Neural crest cell (in vitro differentiated cells): ENCODE data around the gene TPRG1. TPM values are rescaled to one million over a fixed set of nuclear protein-coding genes. Genes with fewer than 3 reads are reported as not detected.

Source experiments
- DNase-seq: peaks from one replicate; pipeline ENCODE4 v3.0.0; 2021; ENCODE audit warnings: low read depth, mixed read lengths, low spot score
- H3K27ac Mint-ChIP-seq: one replicate; pipeline ENCODE4 v1.8.0; 2021; ENCODE audit warnings: mild to moderate bottlenecking, mixed read lengths; ENCODE audit not compliant: unreplicated experiment
- H3K27me3 Mint-ChIP-seq: 2 replicates; pipeline ENCODE4 v1.8.0; 2021; ENCODE audit warnings: low read depth, mild to moderate bottlenecking, mixed read lengths
- H3K36me3 Mint-ChIP-seq: 2 replicates; pipeline ENCODE4 v1.8.0; 2021; ENCODE audit warnings: low read depth, mild to moderate bottlenecking, mixed read lengths
- H3K4me1 Mint-ChIP-seq: 2 replicates; pipeline ENCODE4 v1.8.0; 2021; ENCODE audit warnings: mixed read lengths
- H3K4me3 Mint-ChIP-seq: one replicate; pipeline ENCODE4 v1.8.0; 2021; ENCODE audit warnings: mild to moderate bottlenecking, mixed read lengths
- H3K9me3 Mint-ChIP-seq: 2 replicates; pipeline ENCODE4 v1.8.0; 2021; ENCODE audit warnings: mixed read lengths
- total RNA-seq: library from RNA; stranded (reverse); gene quantifications from 2 replicates; pipeline ENCODE4 v1.2.1, GENCODE V29; 2021
- TF ChIP-seq, protein P1 (sequence below): fragments of 200-600 bp; sonication (generic); conservative IDR thresholded peaks from 2 replicates; pipeline ENCODE4 v1.5.0; 2021; ENCODE audit warnings: antibody characterized with exemption, mild to moderate bottlenecking

The TPRG1 gene
- total RNA-seq, 1 donor from 2014 or later, result 0.91 TPM

DNA sequence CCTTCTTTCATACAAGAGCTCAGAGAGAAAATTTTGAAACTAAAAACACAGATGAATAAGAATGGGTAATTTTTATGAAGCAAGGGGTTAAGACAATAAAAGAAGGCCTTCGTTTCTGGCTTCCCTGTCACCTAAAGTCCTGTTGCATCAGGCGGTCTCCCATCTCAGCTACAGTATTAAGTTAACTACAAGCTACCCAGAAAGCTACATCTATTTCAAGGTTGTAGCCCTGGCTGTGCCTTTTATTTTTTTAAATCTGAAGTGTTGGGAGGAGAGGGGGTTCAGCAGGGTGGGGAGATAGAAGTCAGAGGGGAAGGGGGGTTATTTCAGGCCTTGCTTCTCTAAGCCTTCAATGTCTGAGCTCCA is 183.3 kb downstream of the TPRG1 start:
- no peak for DNase-seq
- peaks cover 5% of the 10 kb centered on the region for H3K4me1 Mint-ChIP-seq
- H3K36me3 Mint-ChIP-seq, result no peaks in the 10 kb centered on the region
- H3K9me3 Mint-ChIP-seq, result peaks cover 3% of the 10 kb centered on the region
- no peak overlapping the region for H3K4me3 Mint-ChIP-seq
- H3K27me3 Mint-ChIP-seq, result no peaks in the 10 kb centered on the region
- TF ChIP-seq, protein P1, sequence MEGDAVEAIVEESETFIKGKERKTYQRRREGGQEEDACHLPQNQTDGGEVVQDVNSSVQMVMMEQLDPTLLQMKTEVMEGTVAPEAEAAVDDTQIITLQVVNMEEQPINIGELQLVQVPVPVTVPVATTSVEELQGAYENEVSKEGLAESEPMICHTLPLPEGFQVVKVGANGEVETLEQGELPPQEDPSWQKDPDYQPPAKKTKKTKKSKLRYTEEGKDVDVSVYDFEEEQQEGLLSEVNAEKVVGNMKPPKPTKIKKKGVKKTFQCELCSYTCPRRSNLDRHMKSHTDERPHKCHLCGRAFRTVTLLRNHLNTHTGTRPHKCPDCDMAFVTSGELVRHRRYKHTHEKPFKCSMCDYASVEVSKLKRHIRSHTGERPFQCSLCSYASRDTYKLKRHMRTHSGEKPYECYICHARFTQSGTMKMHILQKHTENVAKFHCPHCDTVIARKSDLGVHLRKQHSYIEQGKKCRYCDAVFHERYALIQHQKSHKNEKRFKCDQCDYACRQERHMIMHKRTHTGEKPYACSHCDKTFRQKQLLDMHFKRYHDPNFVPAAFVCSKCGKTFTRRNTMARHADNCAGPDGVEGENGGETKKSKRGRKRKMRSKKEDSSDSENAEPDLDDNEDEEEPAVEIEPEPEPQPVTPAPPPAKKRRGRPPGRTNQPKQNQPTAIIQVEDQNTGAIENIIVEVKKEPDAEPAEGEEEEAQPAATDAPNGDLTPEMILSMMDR, result no peak
- no peak overlapping the region for H3K27ac Mint-ChIP-seq

DNA sequence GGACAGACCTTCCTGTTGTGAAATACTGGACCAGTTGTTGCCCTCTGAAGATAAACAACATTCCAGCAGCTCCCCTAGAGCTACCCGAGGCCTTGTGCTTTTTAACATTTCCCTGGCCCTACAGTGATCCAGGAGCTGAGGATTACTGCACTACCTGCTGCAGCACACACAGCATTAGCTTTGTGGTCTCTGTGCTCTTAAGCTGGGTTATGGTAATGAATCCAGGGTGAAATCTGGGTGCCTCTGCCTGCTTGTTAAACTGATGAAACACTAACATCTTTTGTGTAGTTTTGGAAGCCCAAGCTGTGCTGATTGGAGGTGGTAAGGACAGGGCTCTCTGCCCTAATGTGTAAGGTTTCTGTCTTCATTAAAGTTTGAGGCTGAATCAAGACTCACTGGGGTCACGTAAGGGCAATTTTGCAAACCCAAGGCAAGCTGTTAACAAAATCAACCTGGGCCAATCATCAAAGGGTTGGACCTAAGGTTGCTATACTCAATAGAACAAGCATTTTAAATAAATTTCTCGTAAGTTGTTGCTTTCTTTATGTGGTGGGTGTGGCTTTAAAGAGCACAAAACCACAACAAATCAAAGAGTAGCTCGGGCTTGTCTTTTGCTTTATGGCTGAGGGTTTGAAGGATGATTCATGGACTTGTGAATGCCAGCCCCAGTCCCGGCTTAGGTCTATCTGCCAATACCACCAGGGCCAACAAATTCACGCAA is 183.9 kb downstream of the TPRG1 start:
- TF ChIP-seq, protein P1, result no peak
- H3K36me3 Mint-ChIP-seq, result no peaks in the 10 kb centered on the region
- H3K4me1 Mint-ChIP-seq, result peaks cover 5% of the 10 kb centered on the region
- H3K27ac Mint-ChIP-seq, result peak overlapping the region; percentile 89
- no peaks in the 10 kb centered on the region for H3K27me3 Mint-ChIP-seq
- H3K9me3 Mint-ChIP-seq, result peaks cover 3% of the 10 kb centered on the region
- no peak overlapping the region for H3K4me3 Mint-ChIP-seq
- no peak for DNase-seq

DNA sequence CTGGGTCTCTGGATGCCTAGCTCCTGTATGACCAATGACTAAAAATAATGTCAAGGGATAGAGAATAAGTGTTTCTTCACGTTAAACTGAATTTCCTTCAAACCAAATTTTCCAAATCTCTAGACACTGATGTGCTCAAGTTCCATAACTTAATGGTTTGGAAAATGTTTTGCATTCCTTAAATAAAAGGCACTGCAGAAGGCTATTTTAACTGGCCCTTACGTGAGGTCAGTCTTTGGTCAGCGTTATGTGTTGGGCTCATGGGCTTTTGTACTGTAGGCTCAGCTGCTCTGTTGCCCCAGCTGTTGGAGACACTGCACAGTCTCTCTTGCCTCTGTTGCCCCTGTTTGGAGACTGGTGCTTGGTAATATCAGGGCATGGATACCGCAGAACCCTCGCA is 188.5 kb downstream of the TPRG1 start:
- no peaks in the 10 kb centered on the region for H3K36me3 Mint-ChIP-seq
- H3K27ac Mint-ChIP-seq, result no peak overlapping the region
- H3K4me1 Mint-ChIP-seq, result peaks cover 5% of the 10 kb centered on the region
- DNase-seq, result no peak
- H3K9me3 Mint-ChIP-seq, result no peaks in the 10 kb centered on the region
- TF ChIP-seq, protein P1, result no peak
- H3K4me3 Mint-ChIP-seq, result no peak overlapping the region
- no peaks in the 10 kb centered on the region for H3K27me3 Mint-ChIP-seq

DNA sequence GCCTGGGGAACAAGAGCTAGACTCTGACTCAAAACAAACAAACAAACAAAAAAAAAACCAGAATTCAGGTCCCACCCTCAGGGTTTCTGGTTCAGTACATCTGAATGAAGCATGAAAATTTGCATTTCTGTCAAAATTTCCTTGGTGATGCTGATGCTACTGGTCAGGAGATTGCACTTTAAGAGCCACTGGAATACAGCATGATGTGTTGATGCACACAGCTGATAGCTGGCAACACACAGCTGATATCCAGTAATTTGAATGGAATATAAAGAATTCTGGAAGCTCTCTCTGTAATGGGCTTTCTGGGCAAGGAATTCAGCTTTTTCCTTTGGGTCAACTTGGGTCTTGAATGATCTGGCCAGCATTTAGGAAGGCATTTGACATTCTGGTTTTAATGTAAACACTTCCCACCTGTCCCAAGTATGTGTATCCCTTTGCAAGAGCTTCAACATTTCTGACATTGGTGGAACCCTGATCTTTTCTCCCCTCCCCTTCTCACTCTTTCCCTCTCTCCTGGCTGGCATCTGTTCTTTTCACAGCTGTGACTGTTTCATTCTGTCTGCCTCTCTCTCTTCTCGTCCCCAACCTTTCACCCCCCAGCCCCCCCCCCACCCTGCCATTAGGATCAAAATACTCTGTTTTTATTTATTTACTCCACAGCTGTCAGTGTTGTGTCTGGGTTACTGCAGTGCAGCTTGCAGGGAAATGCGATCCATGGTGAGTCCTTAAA is 189.5 kb downstream of the TPRG1 start:
- Mint-ChIP-seq H3K27ac (no peak overlapping the region), H3K27me3 (no peaks in the 10 kb centered on the region), H3K4me1 (no peaks in the 10 kb centered on the region), H3K4me3 (no peak overlapping the region), H3K9me3 (no peaks in the 10 kb centered on the region), H3K36me3 (no peaks in the 10 kb centered on the region)
- no peak for DNase-seq
- TF ChIP-seq, protein P1, result no peak

DNA sequence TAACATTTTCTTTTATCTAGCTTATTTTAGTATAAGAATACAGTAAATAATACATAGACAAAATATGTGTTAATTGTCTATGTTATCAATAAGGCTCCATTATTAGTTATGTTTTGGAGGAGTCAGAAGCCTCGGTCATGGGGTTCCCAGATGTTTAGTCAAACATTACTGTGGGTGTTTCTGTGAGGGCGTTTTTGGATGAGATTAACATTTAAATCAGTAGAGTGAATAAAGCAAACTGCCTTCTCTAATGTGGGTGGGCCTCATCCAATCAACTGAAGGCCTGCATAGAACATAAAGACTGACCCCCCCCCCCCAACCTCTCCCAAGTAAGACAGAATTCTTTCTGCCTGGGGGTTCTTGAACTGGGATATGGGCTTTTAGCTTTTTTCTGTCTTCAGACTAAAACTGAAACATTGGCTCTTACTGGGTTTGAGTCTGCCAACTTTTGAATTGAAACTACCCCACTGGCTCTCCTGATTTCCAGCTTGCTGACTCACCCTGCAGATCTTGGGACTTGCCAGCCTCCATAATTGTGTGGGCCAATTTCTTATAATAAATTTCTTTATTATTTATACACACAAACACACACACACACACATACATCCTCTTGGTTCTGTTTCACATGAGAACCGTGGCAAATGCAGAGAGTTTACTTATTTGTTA is 192.0 kb downstream of the TPRG1 start:
- H3K27ac Mint-ChIP-seq, result no peak overlapping the region
- DNase-seq, result no peak
- no peaks in the 10 kb centered on the region for H3K4me1 Mint-ChIP-seq

More for the DNA sequence above, 192.0 kb downstream of the TPRG1 start:
- TF ChIP-seq, protein P1, result no peak
- Mint-ChIP-seq H3K9me3 (no peaks in the 10 kb centered on the region), H3K4me3 (no peak overlapping the region), H3K36me3 (no peaks in the 10 kb centered on the region), H3K27me3 (no peaks in the 10 kb centered on the region)
